Right lobe of liver (tissue), 6 donors: ENCODE measurements around the gene CUX1. TPM values are rescaled to one million over a fixed set of nuclear protein-coding genes. Genes with fewer than 3 reads are reported as not detected.
"Not testable (repeated sequence)": the region's sequence is repeated elsewhere in the genome, so short reads cannot be mapped to it uniquely, and the experiment has no call there.

Source experiments
- ATAC-seq, 4 donors: fragments of 200-7000 bp; cut with Tn5 transposase; one replicate each; pipeline ENCODE4 v1.9.1; 2020; ENCODE audit warnings: mild to moderate bottlenecking in 4 of 4, moderate library complexity in 4 of 4
- DNase-seq, 3 donors: peaks; one replicate each; pipeline ENCODE4 v3.0.0-alpha.2; 2020
- H3K27ac ChIP-seq, 3 donors: fragments of 200-600 bp; one replicate each; pipeline ENCODE4 v1.8.0; 2022
- H3K27me3 ChIP-seq, 2 donors: fragments of 200-600 bp; one replicate each; pipeline ENCODE4 v1.8.0; 2022
- H3K36me3 ChIP-seq, 4 donors: fragments of 200-600 bp; sonication (generic) in 1 of 4; one replicate each; pipeline versions ENCODE4 v1.5.1 to v1.8.0; 2017 to 2022; ENCODE audit warnings: control low read depth in 1 of 4
- H3K4me1 ChIP-seq, 4 donors: fragments of 200-600 bp; sonication (generic) in 1 of 4; one replicate each; pipeline versions ENCODE4 v1.5.1 to v1.8.0; 2017 to 2022; ENCODE audit warnings: control low read depth in 1 of 4
- H3K4me3 ChIP-seq, 3 donors: fragments of 200-600 bp; one replicate each; pipeline ENCODE4 v1.8.0; 2022
- H3K9me3 ChIP-seq, 4 donors: fragments of 200-600 bp; sonication (generic) in 1 of 4; one replicate each; pipeline versions ENCODE4 v1.5.1 to v1.8.0; 2017 to 2022; ENCODE audit warnings: control low read depth in 1 of 4
- CTCF ChIP-seq, 4 donors: fragments of 200-600 bp in 3 of 4; fragments of 450-650 bp in 1 of 4; IDR thresholded peaks; one replicate each; pipeline versions ENCODE4 v1.5.1 to v1.8.0; 2016 to 2022; ENCODE audit warnings: antibody characterized with exemption in 4 of 4, mild to moderate bottlenecking in 2 of 4
- POLR2A ChIP-seq: fragments of 450-650 bp; IDR thresholded peaks from one replicate; pipeline ENCODE4 v1.6.1; 2017; ENCODE audit warnings: antibody characterized with exemption, mild to moderate bottlenecking
- WGBS: methylation state at CpG from one replicate; pipeline ENCODE4 v1.1.6; 2018; ENCODE audit warnings: low coverage, low lambda C conversion rate; ENCODE audit not compliant: insufficient coverage; ENCODE audit errors: missing lambda C conversion rate; 5-methylcytosine and 5-hydroxymethylcytosine counted together
- intact Hi-C, 2 donors: fragments of 100-400 bp; cut with DNase I; formaldehyde crosslinking; loops; one replicate each; pipeline versions ENCODE4 v1.11.2 to v1.14.1; 2022
- total RNA-seq, 6 experiments: library from RNA; depleted of rRNA in 2 of 6; stranded (reverse); fragments of >200 nt in 2 of 6; fragmentation: NEBNext Ultra II Directional in 3 of 6; extraction: Animal tissue kit (Norgen Biotek cat#: 25700) in 3 of 6; gene quantifications; one replicate each; pipeline versions ENCODE4 v1.1.0 to v1.2.4, GENCODE V29; 2016 to 2023
- donor health status: DM: no; HTN: yes; CAD: no.
- donor health status: DM: no; HTN: no; CAD: no.
- donor health status: DM: no; HTN: no; CAD: no.
- donor health status: DM: no; HTN: yes; CAD: no.
- donor health status: DM: no; HTN: yes; CAD: no.

Gene CUX1
- total RNA-seq, 6 experiments from 2014 or later, result 34.3 to 53.1 (median 40.6) TPM

- Histone ChIP-seq H3K27ac (no peak overlapping the region), H3K9me3 (no peaks in the 10 kb centered on the region), H3K36me3 (no peaks in the 10 kb centered on the region), H3K4me1 (peaks cover 0 to 10% (median 4%) of the 10 kb centered on the region in 4 donors), H3K4me3 (no peak overlapping the region), H3K27me3 (no peaks in the 10 kb centered on the region)
- intact Hi-C loops, result no loop called here
- 89% methylated on average over 7 of the region's 7 CpGs for WGBS
- DNase-seq, result peak in 1 of 3 donors; percentile 24
- no peak for ATAC-seq
- TF ChIP-seq POLR2A (no peak), CTCF (IDR thresholded peaks at IDR 0.05) (no peak)
Observed at GRCh38 chr7:102019461-102019860, 202.0 kb downstream of the CUX1 start.

DNA sequence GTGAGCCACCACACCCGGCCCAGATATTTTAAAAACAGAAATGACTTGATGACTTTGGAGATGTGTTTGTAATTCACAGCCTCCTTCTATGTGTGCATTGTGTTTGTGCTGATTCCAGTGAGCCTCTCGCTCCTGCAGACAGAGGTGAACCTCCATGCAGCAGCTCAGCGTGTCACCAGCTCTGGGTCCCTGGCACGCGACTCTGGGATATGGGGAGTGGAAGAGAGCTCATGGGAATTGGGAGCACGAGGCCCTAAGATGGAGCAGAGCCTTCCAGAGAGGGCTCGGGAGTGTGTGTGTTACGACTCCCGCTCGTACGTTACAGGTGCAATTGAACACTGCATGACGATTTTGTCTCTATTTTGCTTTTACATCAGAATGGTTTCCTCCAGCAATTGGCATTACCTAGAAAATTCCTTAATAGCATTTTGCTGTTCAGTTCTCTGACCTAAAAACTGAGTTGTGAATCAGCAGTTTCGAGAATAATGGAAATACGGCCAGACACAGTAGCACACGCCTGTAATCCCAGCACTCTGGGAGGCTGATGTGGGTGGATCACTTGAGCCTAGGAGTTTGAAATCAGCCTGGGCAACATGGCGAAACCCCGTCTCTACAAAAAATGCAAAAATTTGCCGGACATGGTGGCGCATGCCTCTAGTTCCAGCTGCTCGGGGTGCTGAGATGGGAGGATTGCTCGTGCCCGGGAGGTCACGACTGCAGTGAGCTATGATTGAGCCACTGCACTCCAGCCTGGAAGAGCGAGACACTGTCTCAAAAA is 204.6 kb downstream of the CUX1 start:
- ATAC-seq, result no peak
- no peak for TF ChIP-seq POLR2A
- TF ChIP-seq CTCF (IDR thresholded peaks at IDR 0.05), result no peak
- intact Hi-C loops, result no loop called here

GRCh38 chr7:102024005-102024768 is 206.8 kb downstream of the CUX1 start:
- TF ChIP-seq POLR2A, result no peak
- no peak for TF ChIP-seq CTCF (IDR thresholded peaks at IDR 0.05)
- 73% methylated on average over 7 of the region's 10 CpGs for WGBS
- peak overlapping the region; percentile 40 to 80 (median 71) for H3K27ac ChIP-seq
- H3K9me3 ChIP-seq, result no peaks in the 10 kb centered on the region
- intact Hi-C loops, result no loop called here
- peak in 2 of 3 donors; percentile 30 to 58 for DNase-seq
- peaks cover 0 to 3% (median 0%) of the 10 kb centered on the region in 4 donors for H3K36me3 ChIP-seq
- no peak overlapping the region for H3K4me3 ChIP-seq
- H3K27me3 ChIP-seq, result no peaks in the 10 kb centered on the region
- peaks cover 0 to 17% (median 6%) of the 10 kb centered on the region in 4 donors for H3K4me1 ChIP-seq
- ATAC-seq, result peak in 3 of 4 donors; percentile 7 to 28 (median 16)

More for the DNA sequence above, 204.6 kb downstream of the CUX1 start:
- H3K4me1 ChIP-seq, result peaks cover 0 to 17% (median 6%) of the 10 kb centered on the region in 4 donors
- 93% methylated on average over 12 of the region's 24 CpGs for WGBS
- H3K27ac ChIP-seq, result no peak overlapping the region
- H3K4me3 ChIP-seq, result no peak overlapping the region
- no peaks in the 10 kb centered on the region for H3K9me3 ChIP-seq
- no peaks in the 10 kb centered on the region for H3K36me3 ChIP-seq
- no peaks in the 10 kb centered on the region for H3K27me3 ChIP-seq
- DNase-seq, result peak in 1 of 3 donors; percentile 27

DNA sequence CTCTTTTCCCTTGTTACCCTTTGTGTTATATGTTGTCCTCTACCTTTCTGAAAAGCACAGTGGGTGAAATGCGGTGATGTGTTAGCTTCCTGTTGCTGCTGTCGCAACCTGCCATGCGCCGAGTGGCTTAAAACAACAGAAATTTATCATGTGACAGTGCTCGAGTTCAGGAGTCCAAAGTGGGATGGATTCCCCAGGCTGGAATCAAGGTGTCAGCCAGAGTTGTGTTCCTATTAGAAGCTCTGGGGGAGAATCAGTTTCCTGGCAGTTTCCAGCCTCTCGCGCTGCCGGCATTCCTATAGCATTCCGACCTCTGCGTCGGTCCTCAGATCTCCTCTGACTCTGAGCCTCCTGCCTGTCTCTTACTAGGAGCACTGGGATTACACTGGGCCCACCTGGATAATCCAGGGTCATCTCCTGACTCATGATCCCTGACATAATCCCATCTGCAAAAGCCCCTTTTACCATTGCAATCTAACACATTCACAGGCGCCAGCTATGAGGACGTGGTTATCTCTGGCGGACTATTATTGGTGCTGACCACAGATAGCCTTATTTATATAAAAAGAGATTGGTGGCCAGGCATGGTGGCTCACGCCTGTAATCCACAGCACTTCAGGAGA is 207.5 kb downstream of the CUX1 start:
- no peaks in the 10 kb centered on the region for H3K27me3 ChIP-seq
- H3K4me1 ChIP-seq, result peaks cover 0 to 17% (median 6%) of the 10 kb centered on the region in 4 donors
- WGBS, result 53% methylated on average over 9 of the region's 15 CpGs
- peak; percentile 91 to 96 (median 93) for ATAC-seq
- peak; percentile 64 to 87 (median 80) for DNase-seq
- intact Hi-C loops, result no loop called here
- H3K9me3 ChIP-seq, result no peaks in the 10 kb centered on the region
- H3K4me3 ChIP-seq, result no peak overlapping the region
- peak overlapping the region; percentile 40 to 80 (median 71) for H3K27ac ChIP-seq
- TF ChIP-seq CTCF (IDR thresholded peaks at IDR 0.05), result no peak
- peak; percentile 61 for TF ChIP-seq POLR2A
- peaks cover 0 to 3% (median 0%) of the 10 kb centered on the region in 4 donors for H3K36me3 ChIP-seq

- Histone ChIP-seq H3K4me1 (peaks cover 0 to 17% (median 6%) of the 10 kb centered on the region in 4 donors), H3K27ac (peak overlapping the region in 1 of 3 donors; percentile 80)
- H3K4me3 ChIP-seq, H3K36me3 ChIP-seq, H3K27me3 ChIP-seq, intact Hi-C loops, ATAC-seq, H3K9me3 ChIP-seq: not testable (repeated sequence)
- 77% methylated on average over 3 of the region's 4 CpGs for WGBS
- peak in 1 of 3 donors; percentile 0 for DNase-seq
Observed at GRCh38 chr7:102025777-102026176, 208.4 kb downstream of the CUX1 start.
